Mucosa of descending colon (tissue), 3 donors: Measurements from ENCODE around the gene UBP1. TPM values are rescaled to one million over a fixed set of nuclear protein-coding genes. Genes with fewer than 3 reads are reported as not detected.
"Not testable (repeated sequence)": the region's sequence is repeated elsewhere in the genome, so short reads cannot be mapped to it uniquely, and the experiment has no call there.

ENCODE experiments used
- ATAC-seq: fragments of 200-7000 bp; cut with Tn5 transposase; one replicate; pipeline ENCODE4 v1.9.1; 2020; ENCODE audit warnings: mild to moderate bottlenecking, moderate library complexity
- DNase-seq, 3 donors: peaks; one replicate each; pipeline ENCODE4 v3.0.0-alpha.2; 2020
- H3K36me3 ChIP-seq: fragments of 200-600 bp; one replicate; pipeline ENCODE4 v1.8.0; 2021; ENCODE audit warnings: low read depth, mild to moderate bottlenecking
- H3K4me1 ChIP-seq: fragments of 200-600 bp; one replicate; pipeline ENCODE4 v1.8.0; 2021; ENCODE audit warnings: low read depth, mild to moderate bottlenecking
- H3K4me3 ChIP-seq: fragments of 200-600 bp; one replicate; pipeline ENCODE4 v1.8.0; 2021; ENCODE audit warnings: mild to moderate bottlenecking
- H3K9me3 ChIP-seq: fragments of 200-600 bp; one replicate; pipeline ENCODE4 v1.8.0; 2021; ENCODE audit warnings: mild to moderate bottlenecking
- intact Hi-C, 2 donors: fragments of 100-400 bp; cut with DNase I in 1 of 2; cut with micrococcal nuclease in 1 of 2; formaldehyde crosslinking; loops; one replicate each; pipeline versions ENCODE4 v1.11.0 to v1.11.1; 2022; cut with DNase I, micrococcal nuclease
- total RNA-seq, 3 donors: library from RNA; stranded (reverse); fragmentation: NEBNext Ultra II Directional in 2 of 3; extraction: Animal tissue kit (Norgen Biotek cat#: 25700) in 2 of 3; gene quantifications; one replicate each; pipeline versions ENCODE4 v1.2.1 to v1.2.4, GENCODE V29; 2021 to 2023
- TF ChIP-seq, protein P1 (sequence below): fragments of 200-600 bp; IDR thresholded peaks from one replicate; pipeline ENCODE4 v1.8.0; 2022; ENCODE audit warnings: antibody characterized with exemption, mild to moderate bottlenecking
- donor health status: DM: no; HTN: no; CAD: no; lungs with moderate emphysema.
- donor health status: DM: no; HTN: no; CAD: no.
- donor health status: DM: no; HTN: yes; CAD: no.

The UBP1 gene
- total RNA-seq, 3 donors from 2014 or later: 62.1 to 90.9 (median 64.3) TPM

GRCh38 chr3:33363113-33363800 is 76.9 kb downstream of the UBP1 start:
- H3K4me1 ChIP-seq: no peaks in the 10 kb centered on the region
- intact Hi-C loops: no loop called here
- TF ChIP-seq, protein P1, sequence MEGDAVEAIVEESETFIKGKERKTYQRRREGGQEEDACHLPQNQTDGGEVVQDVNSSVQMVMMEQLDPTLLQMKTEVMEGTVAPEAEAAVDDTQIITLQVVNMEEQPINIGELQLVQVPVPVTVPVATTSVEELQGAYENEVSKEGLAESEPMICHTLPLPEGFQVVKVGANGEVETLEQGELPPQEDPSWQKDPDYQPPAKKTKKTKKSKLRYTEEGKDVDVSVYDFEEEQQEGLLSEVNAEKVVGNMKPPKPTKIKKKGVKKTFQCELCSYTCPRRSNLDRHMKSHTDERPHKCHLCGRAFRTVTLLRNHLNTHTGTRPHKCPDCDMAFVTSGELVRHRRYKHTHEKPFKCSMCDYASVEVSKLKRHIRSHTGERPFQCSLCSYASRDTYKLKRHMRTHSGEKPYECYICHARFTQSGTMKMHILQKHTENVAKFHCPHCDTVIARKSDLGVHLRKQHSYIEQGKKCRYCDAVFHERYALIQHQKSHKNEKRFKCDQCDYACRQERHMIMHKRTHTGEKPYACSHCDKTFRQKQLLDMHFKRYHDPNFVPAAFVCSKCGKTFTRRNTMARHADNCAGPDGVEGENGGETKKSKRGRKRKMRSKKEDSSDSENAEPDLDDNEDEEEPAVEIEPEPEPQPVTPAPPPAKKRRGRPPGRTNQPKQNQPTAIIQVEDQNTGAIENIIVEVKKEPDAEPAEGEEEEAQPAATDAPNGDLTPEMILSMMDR: no peak
- no peaks in the 10 kb centered on the region for H3K36me3 ChIP-seq
- no peak for DNase-seq
- no peak for ATAC-seq
- no peak overlapping the region for H3K4me3 ChIP-seq
- no peaks in the 10 kb centered on the region for H3K9me3 ChIP-seq

GRCh38 chr3:33360136-33360825 is 79.9 kb downstream of the UBP1 start:
- TF ChIP-seq, protein P1: no peak
- ATAC-seq (peak; percentile 66), DNase-seq (no peak)
- peaks cover 5% of the 10 kb centered on the region for H3K4me1 ChIP-seq
- no peaks in the 10 kb centered on the region for H3K9me3 ChIP-seq
- H3K4me3 ChIP-seq: no peak overlapping the region
- no peaks in the 10 kb centered on the region for H3K36me3 ChIP-seq
- intact Hi-C loops: no loop called here

DNA sequence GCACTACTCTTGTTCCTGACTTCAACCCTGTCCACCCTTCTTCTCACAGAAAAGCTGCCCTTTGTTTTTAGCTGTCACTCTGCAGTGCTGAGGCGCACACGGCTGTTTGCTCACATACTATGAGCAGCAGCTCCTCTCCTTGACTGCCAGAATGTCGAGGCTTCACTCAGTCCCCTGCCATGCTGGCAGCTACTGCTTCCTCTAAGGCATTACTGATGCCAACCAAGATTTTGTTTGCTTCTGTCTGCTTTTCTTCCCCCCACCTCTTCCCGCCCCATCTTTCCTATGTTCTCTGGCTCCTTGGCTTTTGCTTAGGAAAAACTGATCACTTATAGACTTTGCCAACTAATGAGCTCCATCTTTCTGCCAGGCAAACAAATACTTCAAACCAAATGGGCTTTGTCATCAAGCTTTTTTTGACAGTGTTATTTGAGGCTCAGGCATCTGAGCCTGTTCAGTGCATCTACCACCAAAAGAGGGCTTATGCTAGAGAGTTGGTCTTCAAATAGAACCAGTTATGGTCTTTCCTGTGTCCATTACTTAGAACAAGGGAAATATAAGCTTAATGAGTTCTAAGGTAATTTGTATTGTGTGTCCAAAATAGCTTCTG is 81.9 kb downstream of the UBP1 start:
- DNase-seq: no peak
- Histone ChIP-seq H3K4me3 (no peak overlapping the region), H3K36me3 (no peaks in the 10 kb centered on the region), H3K4me1 (peaks cover 5% of the 10 kb centered on the region), H3K9me3 (no peaks in the 10 kb centered on the region)
- TF ChIP-seq, protein P1: no peak
- no peak for ATAC-seq
- intact Hi-C loops: no loop called here

DNA sequence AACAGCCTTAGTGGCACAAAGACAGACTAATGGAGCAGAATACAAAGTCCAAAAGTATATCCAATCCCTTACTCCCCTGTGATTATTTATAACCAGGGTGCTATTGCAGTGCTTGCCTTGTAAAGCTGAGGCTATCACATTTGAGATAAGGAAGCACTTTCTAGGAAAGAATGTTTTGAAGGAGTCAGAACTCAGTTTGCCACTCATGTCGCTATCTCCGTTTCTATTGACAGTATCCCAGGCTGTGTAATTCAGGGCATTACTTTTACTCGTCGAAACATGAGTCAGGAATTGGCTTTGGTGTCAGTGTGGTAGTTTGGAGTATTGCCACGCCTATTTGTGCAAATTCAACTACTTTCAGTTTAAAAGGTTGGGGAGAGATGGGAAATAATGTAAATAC is 84.6 kb downstream of the UBP1 start:
- TF ChIP-seq, protein P1: no peak
- Histone ChIP-seq H3K4me1 (peaks cover 5% of the 10 kb centered on the region), H3K4me3 (no peak overlapping the region), H3K9me3 (no peaks in the 10 kb centered on the region), H3K36me3 (no peaks in the 10 kb centered on the region)
- DNase-seq: peak in 1 of 3 donors; percentile 19
- intact Hi-C loops: no loop called here
- ATAC-seq: peak; percentile 88

DNA sequence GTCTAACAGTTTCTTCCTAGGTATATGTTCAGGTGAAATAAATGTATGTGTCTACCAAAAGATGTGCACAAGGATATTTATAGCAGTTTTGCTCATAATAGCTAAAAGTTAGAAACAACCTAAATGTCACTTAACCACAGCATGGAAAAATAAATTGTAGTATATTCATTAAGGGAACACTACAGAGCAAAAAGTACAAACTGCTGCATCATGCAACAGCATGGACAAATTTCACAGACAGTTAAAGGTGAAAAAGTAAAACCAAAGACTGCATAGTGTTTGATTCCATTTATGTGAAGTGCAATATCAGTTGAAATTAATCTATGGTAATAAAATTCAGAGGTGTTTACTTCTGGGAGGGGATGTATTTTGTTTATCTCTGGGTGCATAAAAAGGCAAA is 100.4 kb downstream of the UBP1 start:
- Histone ChIP-seq H3K4me3 (no peak overlapping the region), H3K4me1 (no peaks in the 10 kb centered on the region), H3K36me3 (no peaks in the 10 kb centered on the region), H3K9me3 (peaks cover 1% of the 10 kb centered on the region)
- ATAC-seq: no peak
- TF ChIP-seq, protein P1: no peak
- intact Hi-C loops: no loop called here
- no peak for DNase-seq

- ATAC-seq, DNase-seq, H3K36me3 ChIP-seq: not testable (repeated sequence)
Observed at GRCh38 chr3:33338936-33339465, 101.2 kb downstream of the UBP1 start.

More at GRCh38 chr3:33338936-33339465, 101.2 kb downstream of the UBP1 start:
- H3K4me3 ChIP-seq, H3K9me3 ChIP-seq, H3K4me1 ChIP-seq, intact Hi-C loops: not testable (repeated sequence)
